SIG-M5 treated with dmso at 0.1 percent for 504 hours (cell line): ENCODE data around the gene ZNF646.
A peak's percentile ranks its signal among the peaks of the same experiment; 100 is the strongest.

ENCODE experiments used
- DNase-seq: peaks from one replicate; lab custom pipeline; 2025; ENCODE audit not compliant: unreplicated experiment; lab: John Stamatoyannopoulos, UW

ZNF646 gene

GRCh38 chr16:31073970-31074813, at the start of gene ZNF646, which contains the start of gene ZNF668:
Gene ZNF646, plus strand, starts transcription at chr16:31074422. Its CDS starts 1,903 bp downstream, at chr16:31076325.
Gene ZNF668, minus strand, starts transcription at chr16:31074240. Its CDS starts 9,781 bp downstream, at chr16:31064459.
- DNase-seq, result peak; percentile 99

GRCh38 chr16:31025339-31025738, 48.9 kb upstream of the ZNF646 start:
- no peak for DNase-seq

GRCh38 chr16:31029272-31029671, 45.0 kb upstream of the ZNF646 start:
- no peak for DNase-seq

- DNase-seq, result no peak
Observed at GRCh38 chr16:31031276-31031675, 42.9 kb upstream of the ZNF646 start.

- DNase-seq, result peak; percentile 94
Observed at GRCh38 chr16:31032736-31033708, 41.2 kb upstream of the ZNF646 start, which contains the start of gene STX4. Gene STX4, plus strand, starts transcription at chr16:31033558. Its CDS starts 248 bp downstream, at chr16:31033806.

- peak; percentile 63 for DNase-seq
Observed at GRCh38 chr16:31033709-31034492, 40.3 kb upstream of the ZNF646 start.

GRCh38 chr16:31036691-31037090, 37.5 kb upstream of the ZNF646 start:
- DNase-seq, result no peak

- no peak for DNase-seq
Observed at GRCh38 chr16:31038993-31039392, 35.2 kb upstream of the ZNF646 start.

GRCh38 chr16:31042866-31043265, 31.4 kb upstream of the ZNF646 start:
- DNase-seq, result no peak

GRCh38 chr16:31043352-31043751, 30.9 kb upstream of the ZNF646 start:
- no peak for DNase-seq

GRCh38 chr16:31043898-31044481, 30.2 kb upstream of the ZNF646 start:
- DNase-seq, result no peak

GRCh38 chr16:31050280-31051030, 23.8 kb upstream of the ZNF646 start:
- DNase-seq, result no peak

GRCh38 chr16:31052114-31052513, 22.1 kb upstream of the ZNF646 start:
- peak; percentile 46 for DNase-seq

- no peak for DNase-seq
Observed at GRCh38 chr16:31055613-31056012, 18.6 kb upstream of the ZNF646 start.

GRCh38 chr16:31061126-31061812, 13.0 kb upstream of the ZNF646 start:
- no peak for DNase-seq

- no peak for DNase-seq
Observed at GRCh38 chr16:31061813-31062440, 12.3 kb upstream of the ZNF646 start.

- no peak for DNase-seq
Observed at GRCh38 chr16:31063495-31063842, 10.8 kb upstream of the ZNF646 start.

- DNase-seq, result no peak
Observed at GRCh38 chr16:31063843-31064611, 10.2 kb upstream of the ZNF646 start.
